Pons (tissue), 1 donor: ENCODE measurements around the gene FLT4.
"Not testable (repeated sequence)": the region's sequence is repeated elsewhere in the genome, so short reads cannot be mapped to it uniquely, and the experiment has no call there.

ENCODE experiments used
- DNase-seq: peaks from one replicate; pipeline ENCODE4 v3.0.0-alpha.2; 2016; ENCODE audit warnings: low spot score

Gene FLT4

DNA sequence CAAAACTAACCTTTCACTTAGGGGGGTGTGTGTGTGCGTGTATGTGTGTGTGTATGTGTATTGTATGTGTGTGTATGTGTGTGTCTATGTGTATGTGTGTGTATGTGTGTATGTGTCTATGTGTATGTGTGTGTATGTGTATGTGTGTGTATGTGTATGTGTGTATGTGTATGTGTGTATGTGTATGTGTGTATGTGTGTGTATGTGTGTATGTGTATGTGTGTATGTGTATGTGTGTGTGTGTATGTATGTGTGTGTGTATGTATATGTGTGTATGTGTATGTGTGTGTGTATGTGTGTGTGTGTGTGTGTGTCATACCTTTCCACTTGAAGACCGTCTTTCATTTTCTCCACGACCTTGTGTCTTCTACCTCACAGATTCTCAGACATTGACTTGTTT is 20.8 kb upstream of the FLT4 start:
- DNase-seq: no peak

DNA sequence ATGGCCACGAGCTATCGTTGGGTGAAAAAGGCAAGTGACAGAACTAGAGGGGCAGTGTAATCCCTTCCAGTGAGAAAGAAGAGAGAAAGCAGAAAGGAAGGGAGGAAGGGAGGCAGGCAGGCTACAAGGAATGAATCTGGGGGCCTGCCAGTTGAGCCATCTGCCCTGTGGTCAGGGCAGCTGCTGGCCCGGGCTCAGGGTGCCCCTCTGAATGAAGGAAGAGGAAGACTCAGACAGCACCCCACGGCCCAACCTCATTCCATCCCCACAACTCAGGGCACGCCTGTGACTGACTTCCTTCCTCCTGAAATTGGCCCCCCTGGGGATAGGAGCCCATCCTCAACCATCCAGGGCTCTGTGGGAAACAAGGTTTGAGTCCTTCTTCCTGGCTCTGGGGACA is 20.3 kb upstream of the FLT4 start:
- DNase-seq: no peak

DNA sequence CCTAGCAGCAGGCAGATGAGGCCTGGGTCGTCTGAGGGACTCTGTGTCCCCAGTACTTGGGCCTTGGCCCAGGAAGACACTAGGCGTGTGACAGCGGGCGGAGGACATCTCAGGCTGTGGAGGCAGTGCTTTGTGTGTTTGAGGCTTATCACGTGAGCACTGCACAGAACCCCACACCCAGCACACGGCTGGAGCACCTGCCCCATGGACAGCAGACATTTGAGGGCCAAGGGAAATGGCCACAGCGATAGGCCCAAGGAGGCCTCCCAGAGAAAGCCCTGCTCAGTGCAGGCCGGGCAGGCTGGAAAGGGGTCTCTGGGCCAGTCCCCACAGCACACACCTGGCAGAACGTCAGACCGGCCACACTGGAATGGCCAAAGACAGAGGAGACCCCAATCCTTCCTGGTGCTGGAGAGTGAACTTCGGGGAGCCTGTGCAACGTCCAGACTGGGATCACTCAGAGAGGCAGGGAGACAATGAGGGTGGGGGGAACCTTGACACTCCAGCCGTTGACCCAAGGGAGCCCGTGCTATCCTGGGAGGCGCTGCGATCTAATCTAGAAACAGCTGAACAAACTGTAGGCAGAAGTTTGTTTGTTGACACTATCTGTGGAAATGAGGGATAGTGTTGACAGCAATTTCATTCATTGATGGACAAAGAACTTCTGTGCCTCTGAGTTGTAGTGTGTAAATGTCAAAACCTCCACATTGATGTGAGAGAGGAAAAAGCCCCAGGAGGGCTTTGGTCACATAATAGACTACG is 19.6 kb upstream of the FLT4 start:
- DNase-seq: peak; percentile 14

DNA sequence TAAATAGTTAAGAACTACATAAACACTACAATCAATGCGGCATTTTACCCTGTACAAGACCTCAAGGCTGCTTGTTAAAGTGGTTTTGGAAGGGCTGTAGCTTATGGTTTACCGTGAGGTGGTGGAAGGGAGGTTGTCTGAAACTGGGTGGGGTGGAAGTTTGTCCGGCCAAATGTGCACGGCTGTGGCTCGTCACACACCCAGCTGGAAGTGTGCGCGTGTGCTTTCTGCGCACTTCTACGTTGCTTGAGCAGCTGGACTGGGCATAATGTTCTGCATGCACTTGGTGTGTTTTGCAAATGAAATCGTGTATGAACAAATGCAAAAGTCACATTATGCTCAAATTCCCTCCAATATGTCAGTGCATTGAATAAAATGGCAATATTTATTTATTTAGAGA is 17.4 kb upstream of the FLT4 start:
- DNase-seq: no peak

DNA sequence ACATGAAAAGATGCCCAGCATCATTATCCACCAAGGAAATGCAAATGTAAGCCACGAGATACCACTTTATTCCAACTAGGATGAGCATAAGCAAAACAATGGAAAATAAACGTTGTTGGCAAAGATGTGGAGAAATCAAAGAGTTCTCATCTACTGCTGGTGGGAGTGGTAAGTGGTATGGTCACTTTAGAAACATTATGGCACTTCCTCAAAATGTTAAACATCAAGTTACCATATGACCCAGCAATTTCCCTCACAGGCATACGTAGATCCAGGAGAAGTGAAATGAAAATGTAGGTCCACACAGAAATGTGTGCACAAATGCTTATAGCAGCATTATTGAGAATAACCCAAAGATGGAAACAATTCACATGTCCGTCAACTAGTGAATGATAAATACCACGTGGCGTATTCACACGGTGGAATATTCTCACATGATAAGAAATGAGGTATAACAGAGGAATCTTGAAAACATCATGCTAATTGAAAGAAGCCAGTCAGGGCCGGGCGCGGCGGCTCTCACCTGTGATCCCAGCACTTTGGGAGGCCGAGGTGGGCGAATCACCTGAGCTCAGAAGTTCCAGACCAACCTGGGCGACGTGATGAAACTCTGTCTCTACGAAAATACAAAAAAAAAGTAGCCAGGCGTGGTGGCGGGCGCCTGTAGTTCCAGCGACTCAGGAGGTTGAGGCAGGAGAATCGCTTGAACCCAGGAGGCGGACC is 16.4 kb upstream of the FLT4 start:
- no peak for DNase-seq

DNA sequence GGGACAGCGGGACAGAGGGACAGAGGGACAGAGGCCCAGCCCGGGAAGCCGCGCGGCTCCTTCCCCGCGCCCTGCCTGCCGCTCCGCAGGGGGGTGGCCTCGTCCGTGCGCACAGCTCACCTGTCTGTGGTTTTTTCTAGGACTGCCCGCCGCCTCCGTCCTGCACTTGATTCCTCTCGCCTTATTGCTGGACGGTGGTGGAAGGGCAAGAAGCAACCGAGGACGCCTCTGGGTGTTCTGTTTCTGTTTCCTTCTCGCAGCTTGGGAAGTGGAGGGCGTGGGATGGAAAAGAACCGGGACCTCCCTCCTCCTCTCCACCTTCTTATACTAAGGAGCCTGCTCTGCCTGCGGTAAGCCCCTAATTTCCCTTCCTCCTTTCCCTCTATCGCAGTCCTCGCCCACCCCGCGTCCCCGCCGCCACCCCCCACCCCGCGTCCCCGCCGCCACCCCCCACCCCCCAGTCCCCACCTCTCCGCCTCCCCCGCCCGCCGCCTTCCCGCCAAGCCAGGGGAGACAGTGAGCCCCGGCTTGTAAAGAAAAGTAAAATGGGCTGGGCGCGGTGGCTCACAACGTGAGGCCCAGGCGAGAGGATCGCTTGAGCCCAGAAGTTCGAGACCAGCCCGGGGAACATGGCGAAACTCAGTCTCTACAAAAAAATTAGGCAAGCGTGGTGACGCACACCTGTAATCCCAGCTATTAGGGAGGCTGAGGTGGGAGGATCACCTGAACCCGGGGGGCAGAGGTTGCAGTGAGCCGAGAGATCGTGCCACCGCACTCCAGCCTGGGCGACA is 9.6 kb upstream of the FLT4 start:
- DNase-seq: no peak

DNA sequence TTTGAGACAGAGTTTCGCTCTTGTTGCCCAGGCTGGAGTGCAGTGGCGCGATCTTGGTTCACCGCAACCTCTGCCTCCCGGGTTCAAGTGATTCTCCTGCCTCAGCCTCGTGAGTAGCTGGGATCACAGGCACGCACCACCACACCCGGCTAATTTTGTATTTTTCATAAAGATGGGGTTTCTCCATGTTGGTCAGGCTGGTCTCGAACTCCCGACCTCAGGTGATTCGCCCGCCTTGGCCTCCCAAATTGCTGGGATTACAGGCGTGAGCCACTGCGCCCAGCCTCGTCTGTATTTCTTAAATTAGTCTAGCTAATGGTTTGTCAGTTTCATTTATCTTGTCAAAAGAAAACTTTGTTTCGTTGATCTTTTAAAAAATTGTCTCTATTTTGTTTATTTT is 5.8 kb upstream of the FLT4 start:
- not testable (repeated sequence) for DNase-seq

DNA sequence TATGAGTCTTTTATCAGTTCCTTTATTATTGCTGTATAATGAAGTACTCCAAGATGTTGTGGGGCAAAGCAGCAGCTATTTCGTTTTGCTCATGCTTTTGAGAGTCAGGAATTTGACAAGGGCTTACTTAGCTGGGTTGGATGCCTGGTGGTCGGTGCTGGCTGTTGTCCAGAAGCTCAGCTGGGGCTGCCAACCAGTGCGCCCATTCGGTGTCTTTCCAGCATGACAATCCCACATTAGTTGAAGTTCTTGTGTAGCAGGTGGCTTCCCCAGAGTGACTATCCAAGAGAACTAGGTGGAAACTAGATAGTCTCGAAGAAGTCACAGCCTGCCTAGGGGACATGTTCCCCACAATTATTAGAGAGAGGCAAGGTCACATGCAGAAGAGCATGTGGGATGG is 3.4 kb upstream of the FLT4 start:
- DNase-seq: no peak

DNA sequence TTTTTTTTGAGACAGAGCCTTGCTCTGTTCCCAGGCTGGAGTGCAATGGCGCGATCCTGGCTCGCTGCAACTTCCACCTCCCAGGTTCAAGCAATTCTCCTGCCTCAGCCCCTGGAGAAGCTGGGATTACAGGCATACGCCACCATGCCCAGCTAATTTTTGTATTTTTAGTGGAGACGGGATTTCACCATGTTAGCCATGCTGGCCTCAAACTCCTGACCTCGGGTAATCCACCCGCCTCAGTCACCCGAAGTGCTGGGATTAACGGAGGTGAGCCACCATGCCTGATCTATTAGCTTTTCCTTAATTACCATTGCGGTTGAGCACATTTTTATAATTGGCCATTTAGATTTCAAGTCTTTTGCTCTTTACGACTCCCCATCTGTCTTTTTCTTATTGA is 2.9 kb upstream of the FLT4 start:
- no peak for DNase-seq

DNA sequence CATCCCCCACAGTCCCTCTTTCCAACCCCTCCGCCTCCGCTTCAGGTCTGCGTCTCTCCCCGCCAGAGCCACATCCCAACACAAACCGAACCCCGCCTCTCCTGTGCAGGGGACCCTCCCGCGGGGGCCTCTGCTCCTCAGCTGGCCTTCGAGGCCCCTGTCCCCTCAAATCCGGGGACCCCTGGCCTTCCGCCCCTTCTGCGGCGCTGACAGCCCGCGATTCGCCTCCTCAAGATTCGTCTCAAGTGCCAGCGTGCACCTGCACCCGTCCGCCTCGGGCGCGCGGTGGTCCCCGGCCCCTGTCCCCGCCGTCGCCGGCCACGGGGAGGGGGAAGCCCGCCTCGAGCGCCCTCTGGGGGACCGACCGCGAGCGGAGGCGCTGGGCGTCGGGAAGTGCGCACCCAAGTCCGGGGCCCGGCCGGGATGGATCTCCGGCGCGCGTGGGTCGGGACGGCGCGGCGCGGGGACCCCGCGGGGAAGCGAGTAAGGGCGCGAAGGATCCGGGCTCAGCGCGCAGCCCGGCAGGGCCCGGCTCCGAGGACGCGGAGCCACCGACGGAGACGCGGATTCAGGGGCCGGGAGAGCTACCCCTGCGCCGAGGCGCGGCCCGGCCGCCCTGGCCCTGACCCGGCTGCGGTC is 623 bp downstream of the FLT4 start:
- DNase-seq: no peak

DNA sequence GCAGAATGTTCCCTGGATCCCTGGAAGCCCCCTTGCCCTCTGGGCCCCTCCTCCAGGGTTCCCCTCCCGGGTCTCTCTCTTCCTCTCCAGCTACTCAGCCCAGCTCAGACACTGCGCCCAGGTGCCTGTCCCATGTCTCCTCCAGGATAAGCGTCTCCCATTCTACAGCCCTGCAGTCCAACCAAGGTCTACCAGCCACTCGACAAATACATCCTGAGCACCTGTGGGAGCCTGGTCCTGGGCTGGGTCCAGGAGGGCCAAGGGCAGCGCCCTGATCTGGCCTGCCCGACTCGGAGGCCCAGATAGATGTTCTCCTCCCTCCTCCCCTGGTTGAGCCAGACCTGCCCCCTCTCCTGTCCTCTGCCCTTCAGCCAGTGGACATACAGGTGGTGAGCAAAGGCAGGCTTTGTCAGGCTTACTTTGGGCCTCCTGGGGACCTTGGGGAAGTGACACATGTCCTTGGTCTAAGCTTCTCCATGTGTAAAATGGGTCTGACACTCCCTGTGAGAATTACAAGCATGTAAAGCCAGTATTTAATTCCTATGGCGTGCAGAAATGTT is 1.4 kb downstream of the FLT4 start:
- DNase-seq: no peak

DNA sequence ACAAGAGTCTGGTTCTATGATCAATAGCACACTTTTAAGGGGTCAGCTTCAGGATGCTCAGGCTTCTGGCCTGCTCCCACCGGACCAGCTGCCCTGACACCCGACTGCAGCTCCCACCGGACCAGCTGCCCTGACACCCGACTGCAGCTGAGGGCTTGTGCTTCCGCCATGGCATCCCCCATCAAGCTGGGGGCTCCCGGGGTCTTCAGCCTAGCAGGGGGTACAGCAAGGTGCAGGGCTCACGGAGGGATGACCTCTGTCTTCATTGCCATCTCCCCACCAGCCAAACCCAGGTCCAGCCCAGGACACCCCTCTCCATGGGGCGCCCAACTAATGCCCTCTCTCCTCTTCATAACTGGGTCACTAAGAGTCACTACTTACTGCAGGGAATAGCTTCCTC is 1.9 kb downstream of the FLT4 start:
- no peak for DNase-seq

DNA sequence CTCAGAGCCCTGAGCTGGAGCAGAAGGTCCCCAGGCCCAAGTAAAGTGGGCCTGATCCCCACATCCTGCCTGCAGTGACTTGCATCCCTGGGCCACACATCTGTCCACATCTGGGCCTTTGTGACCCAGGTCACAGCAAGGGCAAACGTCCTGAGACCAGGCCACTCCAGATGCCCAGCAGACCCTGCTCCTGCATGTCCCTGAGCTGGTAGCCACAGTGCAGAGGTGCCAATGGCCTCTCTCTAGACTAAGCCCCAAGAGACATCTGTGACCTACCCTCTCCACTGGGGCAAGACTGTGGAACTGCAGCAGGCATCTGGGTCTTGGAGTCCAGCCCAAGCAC is 2.5 kb downstream of the FLT4 start:
- no peak for DNase-seq

DNA sequence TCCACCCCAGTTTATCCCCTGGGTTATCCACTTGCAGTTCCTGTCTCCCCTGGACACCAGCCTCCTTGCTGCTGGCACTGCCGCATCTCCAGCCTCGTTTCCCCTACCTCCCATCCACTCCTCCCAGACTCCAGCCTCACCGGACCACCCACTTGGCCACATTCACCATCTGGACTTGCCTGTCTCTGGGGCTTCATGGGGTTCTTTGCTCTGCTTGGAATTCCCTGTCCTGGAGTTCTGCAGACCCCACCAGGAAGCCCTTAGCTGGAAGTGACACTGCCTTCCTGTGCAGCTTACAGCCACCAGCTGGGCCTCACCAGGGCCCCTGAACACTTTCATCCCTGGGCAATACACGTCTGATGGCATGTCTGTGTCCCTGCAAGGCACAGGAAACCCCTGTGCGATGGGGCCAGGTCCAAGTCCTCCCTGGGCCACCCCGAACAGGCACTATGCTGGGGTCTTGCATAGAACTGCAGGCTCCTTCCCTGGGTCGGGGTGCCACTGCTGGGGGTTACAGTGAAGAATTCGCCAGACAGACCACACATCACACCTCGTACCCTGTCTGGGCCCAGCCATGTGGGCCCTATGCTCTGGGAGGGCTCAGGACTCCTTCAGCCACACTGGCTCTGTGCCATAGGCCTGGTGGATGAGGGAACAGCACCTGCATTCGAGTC is 3.0 kb downstream of the FLT4 start:
- DNase-seq: no peak

DNA sequence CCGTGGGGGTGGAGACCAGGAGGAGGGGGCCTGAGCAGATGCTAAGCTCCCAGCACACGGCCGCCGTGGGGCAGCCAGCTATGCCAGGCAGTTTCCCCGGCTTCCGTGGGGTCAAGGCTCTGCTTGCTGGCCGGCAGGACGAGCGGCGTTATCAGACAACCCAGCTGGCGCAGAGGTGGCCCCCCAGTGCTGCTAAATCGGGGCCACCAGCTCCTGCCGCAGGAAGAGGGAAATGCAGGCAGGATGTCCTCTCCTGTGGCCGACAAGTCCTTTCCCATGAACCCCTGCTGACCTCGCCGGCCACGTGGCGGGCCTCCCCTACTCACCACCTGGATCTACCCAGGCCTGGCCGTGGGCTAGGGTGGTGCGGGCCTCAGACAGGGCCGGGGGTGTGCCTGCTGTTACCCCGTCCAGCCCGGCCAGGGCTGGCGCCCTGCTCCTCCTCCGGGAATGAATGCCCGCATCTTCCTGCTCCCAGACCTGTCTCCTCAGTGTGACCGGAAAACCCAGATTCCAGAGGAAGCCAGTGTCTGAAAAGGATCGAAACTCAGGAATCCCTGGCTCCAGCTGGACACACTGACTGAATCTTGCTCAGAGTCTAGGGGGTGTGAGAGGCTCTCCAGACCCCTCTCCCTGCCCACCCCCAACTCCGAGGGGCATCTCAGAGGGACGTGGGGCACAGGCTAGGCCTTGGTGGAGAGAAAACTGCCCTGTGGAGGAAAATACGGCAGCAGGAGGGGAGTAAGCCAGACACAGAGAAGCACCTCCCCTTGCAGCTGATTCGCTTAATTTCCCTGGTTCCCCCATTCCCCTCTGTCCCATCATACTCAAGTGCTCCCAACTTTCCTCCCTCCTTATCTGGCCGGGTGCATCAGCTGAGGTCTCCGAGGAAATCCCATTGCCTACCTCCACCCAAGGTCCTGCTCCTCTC is 3.9 kb downstream of the FLT4 start:
- DNase-seq: no peak

DNA sequence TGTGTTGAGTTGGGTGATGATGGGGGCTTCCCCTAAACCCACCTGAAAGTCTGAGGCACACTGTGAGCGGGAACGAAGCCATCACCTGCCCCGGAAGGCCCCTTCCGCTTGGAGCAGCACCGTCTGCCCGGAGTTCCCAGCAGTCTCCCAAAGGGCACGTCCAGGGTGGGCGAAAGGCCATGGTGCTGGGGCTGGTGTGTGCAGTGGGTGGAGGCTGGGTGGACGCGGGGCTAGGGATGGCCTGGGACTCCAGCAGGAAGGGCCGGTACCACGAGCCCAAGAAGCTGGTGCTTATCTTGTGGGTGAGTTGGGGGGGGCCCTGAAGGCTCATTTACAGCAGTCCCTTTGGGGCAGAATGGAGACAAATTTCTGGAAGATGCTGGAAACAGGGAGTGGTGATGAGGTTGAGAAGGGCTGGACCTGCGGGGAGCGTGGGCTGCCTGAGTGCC is 4.6 kb downstream of the FLT4 start:
- no peak for DNase-seq

DNA sequence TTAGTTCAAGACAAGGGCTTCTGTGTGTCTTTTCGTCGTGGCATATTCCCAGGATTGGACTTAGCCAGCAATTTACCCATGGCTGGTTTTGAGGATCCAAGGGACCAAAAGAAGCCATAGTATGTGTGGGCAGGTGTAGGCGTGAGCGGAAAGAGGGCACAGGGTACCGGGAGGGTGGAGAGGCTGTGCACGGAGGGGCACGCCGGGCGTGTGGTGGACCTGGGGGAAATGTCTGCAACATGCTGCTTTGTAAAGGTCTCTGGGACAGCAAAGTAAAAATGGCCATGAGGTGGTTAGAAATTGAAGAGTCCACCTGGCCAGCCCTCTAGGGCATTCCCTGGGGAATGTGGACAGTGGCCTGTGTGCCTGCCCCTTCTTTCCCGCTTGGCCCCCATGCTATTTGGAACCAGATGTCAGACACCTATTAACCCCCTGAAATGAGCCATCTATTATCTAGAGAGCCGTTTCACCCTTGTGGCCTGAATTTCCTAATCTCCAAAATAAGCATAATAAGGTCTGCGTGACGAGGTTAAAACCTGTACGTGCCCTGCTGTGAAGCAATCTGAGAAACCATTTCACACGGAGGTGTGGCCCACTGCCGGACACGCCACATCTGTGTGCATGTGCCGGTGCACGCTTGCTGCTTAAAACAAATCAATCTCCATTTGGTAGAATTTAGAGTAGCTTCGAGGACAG is 5.1 kb downstream of the FLT4 start:
- DNase-seq: no peak

DNA sequence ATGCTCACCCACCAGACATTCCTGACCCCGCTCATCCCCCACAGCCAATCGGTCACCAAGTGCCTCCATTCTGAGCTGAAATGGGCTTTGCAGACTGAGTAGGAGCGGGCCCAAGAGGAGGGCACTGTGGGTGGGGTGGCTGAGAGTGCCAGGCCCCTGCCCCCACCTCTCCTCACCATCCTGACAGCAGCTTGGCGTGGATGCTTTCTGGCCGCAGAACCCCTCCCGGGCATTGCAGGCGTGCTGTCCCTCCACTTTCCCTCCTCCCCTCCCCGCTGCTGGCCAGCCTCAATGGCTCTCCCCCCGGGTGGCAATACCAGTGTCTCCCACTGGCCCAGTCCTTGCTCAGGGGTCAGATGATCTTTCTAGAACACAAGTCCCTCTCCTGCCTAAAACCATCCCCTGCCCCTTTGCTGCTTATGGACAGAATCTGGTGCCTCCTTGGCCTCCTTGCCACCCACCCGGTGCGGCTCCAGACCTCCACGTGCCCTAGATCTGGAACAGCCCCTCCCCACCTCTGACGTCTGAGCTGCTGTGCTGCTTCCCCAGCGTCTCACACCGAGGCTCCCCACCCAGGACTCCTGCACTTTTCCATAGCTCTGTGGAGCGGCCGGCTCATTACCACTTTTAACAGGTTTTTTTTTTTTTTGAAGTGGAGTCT is 6.1 kb downstream of the FLT4 start:
- DNase-seq: no peak

DNA sequence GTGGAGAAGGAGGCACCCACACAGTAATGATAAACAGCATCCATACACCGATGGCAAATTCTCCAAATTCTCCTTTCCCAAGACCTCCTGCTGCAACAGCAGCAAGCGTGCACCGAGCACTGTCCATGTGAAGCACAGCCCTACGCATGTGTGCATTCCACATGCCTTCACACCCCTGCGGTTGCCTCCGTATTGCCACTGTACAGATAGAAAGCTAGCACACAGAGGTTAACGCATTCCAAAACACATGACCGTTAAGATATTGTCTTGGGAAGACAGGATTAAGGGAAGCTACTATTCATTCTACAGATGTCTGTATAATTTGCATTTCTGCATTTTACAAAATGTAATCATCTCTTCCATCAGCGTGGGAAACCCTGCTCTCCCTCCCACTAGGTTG is 6.6 kb downstream of the FLT4 start:
- no peak for DNase-seq
